Measurements from ENCODE around the gene CENPL. TPM values are rescaled to one million over a fixed set of nuclear protein-coding genes. Genes with fewer than 3 reads are reported as not detected.
"Not testable (repeated sequence)": the region's sequence is repeated elsewhere in the genome, so short reads cannot be mapped to it uniquely, and the experiment has no call there.

The CENPL gene
- total RNA-seq, 4 donors from 2014 or later, result 3.2 to 8.5 (median 5.6) TPM

GRCh38 chr1:173861731-173862145 lies 37.1 kb upstream of the CENPL start:
- DNase-seq (ENCODE audit: low spot score in 2 of 2), result no peak
- H3K9me3 ChIP-seq, result no peaks in the 10 kb centered on the region
- 92% methylated on average over 7 of the region's 7 CpGs for WGBS
- no peaks in the 10 kb centered on the region for H3K27me3 ChIP-seq
- TF ChIP-seq EP300 (IDR thresholded peaks at IDR 0.05) (no peak), POLR2AphosphoS5 (IDR thresholded peaks at IDR 0.05) (no peak), POLR2A (IDR thresholded peaks at IDR 0.05) (no peak), CTCF (IDR thresholded peaks at IDR 0.05) (no peak)
- peaks cover 72% of the 10 kb centered on the region for H3K36me3 ChIP-seq
- no peak overlapping the region for H3K4me3 ChIP-seq
- H3K27ac ChIP-seq, result no peak overlapping the region
- H3K4me1 ChIP-seq, result peaks cover 20% of the 10 kb centered on the region

GRCh38 chr1:173860065-173860464 lies 35.4 kb upstream of the CENPL start:
- WGBS, result 100% methylated on average over 1 of the region's 1 CpG
- TF ChIP-seq EP300 (IDR thresholded peaks at IDR 0.05) (no peak), POLR2A (IDR thresholded peaks at IDR 0.05) (no peak), POLR2AphosphoS5 (IDR thresholded peaks at IDR 0.05) (no peak), CTCF (IDR thresholded peaks at IDR 0.05) (no peak)
- H3K36me3 ChIP-seq, result peaks cover 79% of the 10 kb centered on the region
- no peaks in the 10 kb centered on the region for H3K9me3 ChIP-seq
- peaks cover 5% of the 10 kb centered on the region for H3K4me1 ChIP-seq
- DNase-seq (ENCODE audit: low spot score in 2 of 2), result no peak
- no peak overlapping the region for H3K27ac ChIP-seq
- no peak overlapping the region for H3K4me3 ChIP-seq
- no peaks in the 10 kb centered on the region for H3K27me3 ChIP-seq

- 96% methylated on average over 5 of the region's 5 CpGs for WGBS
- not testable (repeated sequence) for H3K4me3 ChIP-seq; DNase-seq (ENCODE audit: low spot score in 2 of 2); H3K27me3 ChIP-seq; H3K4me1 ChIP-seq; H3K9me3 ChIP-seq; H3K27ac ChIP-seq
- H3K36me3 ChIP-seq, result peaks cover 79% of the 10 kb centered on the region
Observed at GRCh38 chr1:173859547-173859946, 34.9 kb upstream of the CENPL start.

- H3K4me1 ChIP-seq, result no peaks in the 10 kb centered on the region
- WGBS, result 86% methylated on average over 4 of the region's 4 CpGs
- no peaks in the 10 kb centered on the region for H3K9me3 ChIP-seq
- DNase-seq (ENCODE audit: low spot score in 2 of 2), result no peak
- no peak overlapping the region for H3K27ac ChIP-seq
- no peak overlapping the region for H3K4me3 ChIP-seq
- H3K36me3 ChIP-seq, result peaks cover 76% of the 10 kb centered on the region
- H3K27me3 ChIP-seq, result no peaks in the 10 kb centered on the region
- TF ChIP-seq CTCF (IDR thresholded peaks at IDR 0.05) (no peak), POLR2A (IDR thresholded peaks at IDR 0.05) (no peak), POLR2AphosphoS5 (IDR thresholded peaks at IDR 0.05) (no peak), EP300 (IDR thresholded peaks at IDR 0.05) (no peak)
Observed at GRCh38 chr1:173857363-173857917, 32.8 kb upstream of the CENPL start.

GRCh38 chr1:173856903-173857302 lies 32.2 kb upstream of the CENPL start:
- no peak for DNase-seq (ENCODE audit: low spot score in 2 of 2)
- Histone ChIP-seq H3K27me3 (no peaks in the 10 kb centered on the region), H3K4me3 (no peak overlapping the region), H3K4me1 (no peaks in the 10 kb centered on the region), H3K36me3 (peaks cover 74% of the 10 kb centered on the region), H3K27ac (no peak overlapping the region), H3K9me3 (no peaks in the 10 kb centered on the region)
- WGBS, result 97% methylated on average over 2 of the region's 2 CpGs
- TF ChIP-seq POLR2A (IDR thresholded peaks at IDR 0.05) (no peak), EP300 (IDR thresholded peaks at IDR 0.05) (no peak), CTCF (IDR thresholded peaks at IDR 0.05) (no peak), POLR2AphosphoS5 (IDR thresholded peaks at IDR 0.05) (no peak)

- Histone ChIP-seq H3K27me3 (no peaks in the 10 kb centered on the region), H3K9me3 (no peaks in the 10 kb centered on the region), H3K4me1 (no peaks in the 10 kb centered on the region), H3K36me3 (peaks cover 78% of the 10 kb centered on the region), H3K27ac (no peak overlapping the region), H3K4me3 (no peak overlapping the region)
- 78% methylated on average over 1 of the region's 1 CpG for WGBS
- DNase-seq (ENCODE audit: low spot score in 2 of 2), result no peak
- TF ChIP-seq EP300 (IDR thresholded peaks at IDR 0.05) (no peak), CTCF (IDR thresholded peaks at IDR 0.05) (no peak), POLR2A (IDR thresholded peaks at IDR 0.05) (no peak), POLR2AphosphoS5 (IDR thresholded peaks at IDR 0.05) (no peak)
Observed at GRCh38 chr1:173856014-173856413, 31.3 kb upstream of the CENPL start.

Measured in suprapubic skin (tissue), 4 donors.